Thoracic aorta (tissue), 2 donors: ENCODE results near the gene RNF151. TPM values are rescaled to one million over a fixed set of nuclear protein-coding genes. Genes with fewer than 3 reads are reported as not detected.

Experiments
- ATAC-seq: fragments of 150-250 bp; one replicate; pipeline ENCODE4 v1.8.0; 2017; ENCODE audit warnings: low read depth; ENCODE audit not compliant: insufficient number of reproducible peaks, low FRiP score
- DNase-seq: peaks from one replicate; pipeline ENCODE4 v3.0.0-alpha.2; 2020; ENCODE audit warnings: low spot score
- H3K27ac ChIP-seq, 2 donors: fragments of 200-600 bp; sonication (generic); 1 replicate in 1 of 2; 2 replicates in 1 of 2; pipeline ENCODE4 v1.5.1; 2016; ENCODE audit warnings: mild to moderate bottlenecking in 2 of 2, moderate library complexity in 2 of 2
- H3K27me3 ChIP-seq: fragments of 200-600 bp; sonication (generic); replicated peaks from 2 replicates; pipeline ENCODE4 v1.6.0; 2016; ENCODE audit warnings: mild to moderate bottlenecking; ENCODE audit not compliant: insufficient read depth
- H3K36me3 ChIP-seq: fragments of 200-600 bp; sonication (generic); one replicate; pipeline ENCODE4 v1.5.1; 2016
- H3K4me1 ChIP-seq, 2 donors: fragments of 200-600 bp; sonication (generic); 1 replicate in 1 of 2; 2 replicates in 1 of 2; pipeline versions ENCODE4 v1.5.1 to v1.6.0; 2016; ENCODE audit warnings: low read depth in 2 of 2, mild to moderate bottlenecking in 1 of 2; ENCODE audit not compliant: control insufficient read depth in 1 of 2
- H3K4me3 ChIP-seq: fragments of 200-600 bp; sonication (generic); 2 replicates; pipeline ENCODE4 v1.5.1; 2016; ENCODE audit warnings: mild to moderate bottlenecking
- H3K9me3 ChIP-seq: fragments of 200-600 bp; sonication (generic); 2 replicates; pipeline ENCODE4 v1.5.1; 2016
- CTCF ChIP-seq: fragments of 200-600 bp; sonication (generic); IDR thresholded peaks from one replicate; pipeline ENCODE4 v1.5.1; 2019; ENCODE audit warnings: antibody characterized with exemption
- total RNA-seq, 2 donors: library from RNA; depleted of rRNA; stranded (reverse); fragments of >200 nt; gene quantifications; one replicate each; pipeline versions ENCODE4 v1.1.0 to v1.2.3, GENCODE V29; 2016

Gene RNF151
- total RNA-seq, 2 donors from 2014 or later: not detected

GRCh38 chr16:1924095-1924494 lies 42.6 kb upstream of the RNF151 start:
- ATAC-seq (no peak), DNase-seq (no peak)
- no peak for TF ChIP-seq CTCF
- H3K27ac ChIP-seq: no peak overlapping the region
- H3K36me3 ChIP-seq: no peaks in the 10 kb centered on the region
- no peak overlapping the region for H3K4me3 ChIP-seq
- no peaks in the 10 kb centered on the region for H3K9me3 ChIP-seq
- H3K27me3 ChIP-seq: peaks cover 21% of the 10 kb centered on the region
- H3K4me1 ChIP-seq: peaks cover 0 to 5% of the 10 kb centered on the region in 2 donors

- no peak for TF ChIP-seq CTCF
- Histone ChIP-seq H3K27ac (no peak overlapping the region), H3K27me3 (peaks cover 11% of the 10 kb centered on the region), H3K4me1 (peaks cover 0 to 11% of the 10 kb centered on the region in 2 donors), H3K36me3 (no peaks in the 10 kb centered on the region), H3K9me3 (no peaks in the 10 kb centered on the region), H3K4me3 (no peak overlapping the region)
- ATAC-seq: no peak
- DNase-seq: no peak
Measured at GRCh38 chr16:1926271-1926670, 40.4 kb upstream of the RNF151 start.

GRCh38 chr16:1929105-1929504 lies 37.6 kb upstream of the RNF151 start:
- H3K4me3 ChIP-seq: peak overlapping the region; percentile 73
- no peak for ATAC-seq
- TF ChIP-seq CTCF: no peak
- no peaks in the 10 kb centered on the region for H3K9me3 ChIP-seq
- no peak for DNase-seq
- no peak overlapping the region for H3K27ac ChIP-seq
- no peaks in the 10 kb centered on the region for H3K27me3 ChIP-seq
- H3K36me3 ChIP-seq: no peaks in the 10 kb centered on the region
- H3K4me1 ChIP-seq: peaks cover 0 to 11% of the 10 kb centered on the region in 2 donors

- Histone ChIP-seq H3K27ac (no peak overlapping the region), H3K9me3 (no peaks in the 10 kb centered on the region), H3K27me3 (no peaks in the 10 kb centered on the region), H3K36me3 (no peaks in the 10 kb centered on the region), H3K4me3 (peak overlapping the region; percentile 73), H3K4me1 (peaks cover 0 to 11% of the 10 kb centered on the region in 2 donors)
- ATAC-seq: peak; percentile 72
- peak; percentile 40 for DNase-seq
- peak; percentile 98 for TF ChIP-seq CTCF
Measured at GRCh38 chr16:1929578-1930337, 36.9 kb upstream of the RNF151 start.

GRCh38 chr16:1930338-1930720 lies 36.3 kb upstream of the RNF151 start:
- peaks cover 0 to 11% of the 10 kb centered on the region in 2 donors for H3K4me1 ChIP-seq
- no peaks in the 10 kb centered on the region for H3K27me3 ChIP-seq
- no peak overlapping the region for H3K27ac ChIP-seq
- no peak overlapping the region for H3K4me3 ChIP-seq
- DNase-seq (no peak), ATAC-seq (no peak)
- H3K9me3 ChIP-seq: no peaks in the 10 kb centered on the region
- H3K36me3 ChIP-seq: no peaks in the 10 kb centered on the region
- no peak for TF ChIP-seq CTCF
